Measurements from ENCODE around the gene ITPR1.

GRCh38 chr3:4776399-4776979 lies 283.3 kb downstream of the ITPR1 start:
- no peak for TF ChIP-seq CTCF (conservative IDR thresholded peaks at IDR 0.05; ENCODE audit: low read length)
- TF ChIP-seq EZH2phosphoT487 (IDR thresholded peaks at IDR 0.05; ENCODE audit: borderline replicate concordance), result no peak

Data from Loucy (cell line).